Stimulated activated CD4-positive, alpha-beta T cell treated with anti-CD3 and anti-CD28 coated beads, Interleukin-15, amount 100 ng/mL, for 24 hours (primary cell): ENCODE data around the gene CTNNA3.
"Not testable (repeated sequence)": the region's sequence is repeated elsewhere in the genome, so short reads cannot be mapped to it uniquely, and the experiment has no call there.

Experiments
- DNase-seq: peaks from one replicate; pipeline ENCODE4 v3.0.0-alpha.2; 2020

Gene CTNNA3

GRCh38 chr10:67696029-67696428 lies at the start of gene CTNNA3:
TSS of gene CTNNA3 (minus strand) at chr10:67696195.
- no peak for DNase-seq

- no peak for DNase-seq
These were observed 39.4 kb upstream of the CTNNA3 start for GRCh38 chr10:67735430-67735829.

DNA sequence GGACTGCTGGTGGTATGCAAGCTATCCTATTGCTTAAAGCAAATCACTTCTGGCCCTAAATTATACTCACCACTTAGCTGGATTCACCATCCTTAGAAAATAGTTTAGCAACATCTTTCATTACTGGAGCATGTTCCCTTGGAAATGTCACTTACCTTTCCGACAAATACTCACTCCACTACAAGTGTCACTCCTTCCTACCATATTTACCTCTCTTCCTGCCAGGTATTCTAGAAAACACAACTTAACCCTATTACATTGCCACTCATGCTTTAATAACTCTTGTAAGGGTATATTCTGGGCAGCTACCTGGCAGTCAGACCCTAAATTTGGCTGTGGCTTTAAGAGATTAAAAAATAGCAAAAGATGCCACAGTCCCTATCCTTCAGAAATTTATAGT lies 37.5 kb upstream of the CTNNA3 start:
- DNase-seq = no peak

DNA sequence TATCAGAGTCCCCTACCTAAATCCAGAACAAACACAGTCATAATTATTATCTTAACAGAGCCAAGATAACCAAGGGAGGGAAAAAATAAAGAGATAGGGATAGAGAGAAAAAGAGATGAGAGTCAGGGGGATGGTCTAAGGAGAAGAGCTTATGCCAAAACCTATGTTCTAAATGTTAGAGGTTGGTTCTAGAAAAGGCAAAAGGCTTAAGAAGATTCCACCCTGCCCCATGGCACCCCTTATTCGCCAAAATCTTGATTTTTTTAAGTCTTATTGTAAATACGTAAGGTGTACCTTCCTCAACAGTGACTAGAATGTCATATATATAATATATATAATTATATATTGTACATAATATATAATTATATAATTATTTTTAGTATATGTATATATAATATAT lies 29.6 kb upstream of the CTNNA3 start:
- DNase-seq = no peak

DNA sequence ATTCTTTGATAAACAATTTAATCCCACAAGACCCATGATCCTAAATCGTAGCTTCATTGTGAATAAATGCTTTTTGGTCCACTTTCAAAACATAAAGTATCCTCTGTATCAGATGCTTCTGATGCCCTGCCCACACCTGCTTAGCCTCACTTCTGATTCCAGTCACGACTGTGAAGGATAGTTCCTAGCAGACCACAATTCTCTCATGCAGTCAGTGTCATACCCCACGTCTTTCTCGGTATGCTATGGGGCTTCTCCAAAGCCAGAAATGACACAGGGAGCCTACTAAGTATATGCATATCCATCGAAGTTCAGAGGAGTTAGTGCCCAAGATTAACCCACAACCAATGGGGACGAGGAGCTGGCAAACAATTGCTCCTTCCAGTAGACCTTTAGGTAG lies 27.6 kb upstream of the CTNNA3 start:
- no peak for DNase-seq

DNA sequence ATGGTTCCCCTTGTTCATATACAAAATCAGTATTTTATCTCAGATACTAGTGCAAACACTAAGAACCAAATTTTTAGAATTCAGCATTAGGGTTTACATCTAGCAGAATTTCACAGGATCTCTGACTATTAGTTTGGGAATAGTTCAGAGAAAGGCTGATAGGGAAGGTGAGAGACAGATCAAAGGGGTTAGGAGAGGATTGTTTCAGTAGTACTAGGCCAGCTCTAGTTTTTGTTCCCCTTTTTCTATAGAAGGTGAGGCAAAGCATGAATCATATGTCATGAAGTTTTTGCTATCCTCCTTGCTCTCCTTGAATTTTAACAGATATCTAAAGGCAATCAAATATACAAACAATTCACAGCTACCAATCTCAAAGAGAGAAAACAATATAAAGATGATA lies 26.1 kb upstream of the CTNNA3 start:
- no peak for DNase-seq

DNA sequence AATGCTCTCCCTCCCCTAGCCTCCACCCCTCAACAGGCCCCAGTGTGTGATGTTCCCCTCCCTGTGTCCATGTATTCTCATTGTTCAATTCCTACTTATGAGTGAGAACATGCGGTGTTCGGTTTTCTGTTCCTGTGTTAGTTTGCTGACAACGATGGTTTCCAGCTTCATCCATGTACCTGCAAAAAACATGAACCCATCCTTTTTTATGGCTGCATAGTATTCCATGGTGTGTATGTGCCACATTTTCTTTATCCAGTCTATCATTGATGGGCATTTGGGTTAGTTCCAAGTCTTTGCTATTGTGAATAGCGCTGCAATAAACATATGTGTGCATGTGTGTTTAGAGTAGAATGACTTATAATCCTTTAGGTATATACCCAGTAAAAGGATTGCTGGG lies 20.5 kb upstream of the CTNNA3 start:
- DNase-seq = not testable (repeated sequence)

DNA sequence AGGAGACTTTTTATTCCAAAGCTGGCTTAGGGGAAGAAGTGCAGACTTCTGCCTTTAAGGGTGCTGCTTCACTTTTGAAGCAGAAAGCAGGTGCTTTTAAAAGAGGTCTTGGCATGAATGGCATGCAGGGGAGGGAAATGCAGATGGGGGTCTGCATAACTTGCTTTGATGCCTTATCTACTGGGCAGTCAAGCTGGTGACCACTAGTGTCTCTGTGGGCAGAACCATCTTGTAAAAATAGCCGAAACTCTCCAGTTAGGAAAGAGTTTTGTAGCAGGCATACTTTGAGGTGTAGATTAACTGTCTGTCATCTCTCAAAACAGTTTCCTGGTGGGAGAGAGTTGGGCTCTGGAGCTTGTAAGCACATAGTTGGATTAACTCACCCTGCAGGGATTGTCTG lies 9.9 kb upstream of the CTNNA3 start:
- DNase-seq = no peak

DNA sequence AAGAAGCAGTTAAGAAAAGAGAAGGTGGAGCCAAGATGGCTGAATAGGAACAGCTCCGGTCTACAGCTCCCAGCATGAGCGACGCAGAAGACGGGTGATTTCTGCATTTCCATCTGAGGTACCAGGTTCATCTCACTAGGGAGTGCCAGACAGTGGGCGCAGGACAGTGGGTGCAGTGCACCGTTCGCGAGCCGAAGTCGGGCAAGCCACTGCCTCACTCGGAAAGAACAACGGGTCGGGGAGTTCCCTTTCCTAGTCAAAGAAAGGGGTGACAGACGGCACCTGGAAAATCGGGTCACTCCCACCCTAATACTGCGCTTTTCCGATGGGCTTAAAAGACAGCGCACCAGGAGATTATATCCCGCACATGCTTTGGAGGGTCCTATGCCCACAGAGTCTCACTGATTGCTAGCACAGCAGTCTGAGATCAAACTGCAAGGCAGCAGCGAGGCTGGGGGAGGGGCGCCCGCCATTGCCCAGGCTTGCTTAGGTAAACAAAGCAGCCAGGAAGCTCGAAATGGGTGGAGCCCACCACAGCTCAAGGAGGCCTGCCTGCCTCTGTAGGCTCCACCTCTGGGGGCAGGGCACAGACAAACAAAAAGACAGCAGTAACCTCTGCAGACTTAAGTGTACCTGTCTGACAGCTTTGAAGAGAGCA lies 3.7 kb upstream of the CTNNA3 start:
- not testable (repeated sequence) for DNase-seq

GRCh38 chr10:67698164-67698563 lies 2.2 kb upstream of the CTNNA3 start:
- no peak for DNase-seq

GRCh38 chr10:67697724-67698131 lies 1.7 kb upstream of the CTNNA3 start:
- DNase-seq = no peak

DNA sequence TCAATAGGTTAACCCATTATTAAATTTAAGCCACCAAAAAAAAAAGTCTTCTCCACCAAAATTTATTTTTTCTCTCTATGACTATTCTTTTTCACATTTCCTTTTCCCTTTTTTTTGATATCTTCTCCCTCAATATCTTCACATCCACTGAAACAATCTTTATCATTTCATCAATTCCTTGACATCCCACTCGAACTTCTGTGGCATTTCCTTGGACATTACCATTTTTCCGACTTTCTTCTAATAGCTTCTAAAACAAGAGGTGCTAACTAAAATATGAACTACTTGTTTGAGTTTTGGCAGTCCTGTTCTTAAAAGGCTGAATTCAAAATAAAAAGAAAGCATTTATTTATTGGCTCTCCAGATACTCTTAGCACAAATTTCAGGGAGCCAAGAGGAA lies 684 bp upstream of the CTNNA3 start:
- DNase-seq = no peak

- DNase-seq = no peak
These were observed 440 bp downstream of the CTNNA3 start for GRCh38 chr10:67695555-67695954.

GRCh38 chr10:67691861-67692260 lies 4.1 kb downstream of the CTNNA3 start:
- not testable (repeated sequence) for DNase-seq

DNA sequence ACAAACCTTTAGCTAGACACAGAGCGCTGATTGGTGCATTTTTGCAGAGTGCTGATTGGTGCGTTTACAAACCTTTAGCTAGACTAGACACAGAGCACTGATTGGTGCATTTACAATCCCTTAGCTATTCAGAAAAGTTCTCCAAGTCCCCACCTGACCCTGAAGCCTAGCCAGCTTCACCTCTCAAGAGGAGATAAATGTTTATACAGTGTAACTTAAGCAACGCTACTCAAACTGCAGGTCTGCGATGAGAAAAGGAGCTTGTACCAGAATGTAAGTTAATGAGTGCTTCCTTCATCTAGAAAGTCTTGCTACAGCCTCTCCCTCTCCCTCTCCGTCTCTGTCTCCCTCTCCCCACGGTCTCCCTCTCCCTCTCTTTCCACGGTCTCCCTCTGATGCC lies 5.5 kb downstream of the CTNNA3 start:
- not testable (repeated sequence) for DNase-seq

DNA sequence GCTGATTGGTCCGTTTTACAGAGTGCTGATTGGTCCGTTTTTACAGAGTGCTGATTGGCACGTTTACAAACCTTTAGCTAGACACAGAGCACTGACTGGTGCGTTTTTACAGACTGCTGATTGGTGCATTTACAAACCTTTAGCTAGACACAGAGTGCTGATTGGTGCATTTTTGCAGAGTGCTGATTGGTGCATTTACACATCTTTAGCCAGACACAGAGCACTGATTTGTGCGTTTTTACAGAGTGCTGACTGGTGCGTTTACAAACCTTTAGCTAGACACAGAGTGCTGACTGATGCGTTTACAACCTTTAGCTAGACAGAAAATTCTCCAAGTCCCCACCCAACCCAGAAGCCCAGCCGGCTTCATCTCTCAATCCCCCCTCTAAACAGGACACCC lies 11.9 kb downstream of the CTNNA3 start:
- not testable (repeated sequence) for DNase-seq

- no peak for DNase-seq
These were observed 17.5 kb downstream of the CTNNA3 start for GRCh38 chr10:67678335-67678974.

DNA sequence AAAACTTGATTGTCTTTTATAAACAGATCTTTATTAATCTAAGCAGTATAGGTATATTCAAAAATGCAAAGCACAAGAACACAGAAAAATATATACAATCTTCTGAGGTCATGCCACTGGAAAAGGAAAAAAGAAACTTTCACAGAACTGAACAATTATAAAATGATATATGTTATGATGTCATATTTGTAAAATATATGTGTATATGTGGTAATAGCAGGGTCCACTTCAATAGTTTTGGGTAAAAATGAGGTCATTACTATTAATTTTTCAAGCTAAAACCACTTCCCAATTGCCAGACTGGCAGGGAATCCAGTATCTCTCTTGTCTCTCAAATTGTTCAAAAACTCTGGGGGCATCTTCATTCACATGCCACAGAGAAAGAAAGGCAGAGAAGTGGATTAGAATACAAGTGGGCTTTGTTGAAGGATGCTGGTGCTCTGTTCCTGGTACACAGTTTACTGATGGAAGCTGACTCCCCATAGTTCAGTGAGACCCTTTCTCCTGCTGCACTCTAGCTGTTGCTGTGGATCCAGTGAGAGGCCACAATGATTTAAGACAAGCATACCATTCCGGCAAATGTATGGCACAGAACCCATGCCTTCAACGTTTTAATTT lies 19.7 kb downstream of the CTNNA3 start:
- DNase-seq = no peak

DNA sequence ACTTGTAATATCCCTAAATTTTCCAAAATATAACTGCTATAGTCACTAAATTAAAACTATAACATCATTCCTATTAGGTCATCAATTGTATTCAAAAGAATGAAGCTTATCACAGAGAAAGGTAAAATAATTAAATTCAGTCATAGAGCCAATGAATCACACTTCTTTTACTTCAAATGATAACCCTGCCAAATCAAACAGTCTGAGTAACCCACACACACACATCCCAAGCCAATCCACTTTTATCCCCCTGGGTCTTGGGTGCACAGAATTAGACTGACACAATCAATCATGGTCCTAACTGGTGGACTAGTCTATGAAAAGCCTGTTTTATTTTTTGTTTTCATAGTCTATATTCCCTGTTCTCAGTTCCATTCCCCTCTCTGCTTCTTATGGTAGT lies 25.6 kb downstream of the CTNNA3 start:
- no peak for DNase-seq

GRCh38 chr10:67669978-67670377 lies 26.0 kb downstream of the CTNNA3 start:
- DNase-seq = no peak

- DNase-seq = no peak
These were observed 27.5 kb downstream of the CTNNA3 start for GRCh38 chr10:67668448-67668847.

- DNase-seq = no peak
These were observed 29.0 kb downstream of the CTNNA3 start for GRCh38 chr10:67667035-67667425.

GRCh38 chr10:67666416-67667034 lies 29.5 kb downstream of the CTNNA3 start:
- no peak for DNase-seq

- no peak for DNase-seq
These were observed 30.5 kb downstream of the CTNNA3 start for GRCh38 chr10:67665491-67665890.
